GM12865 (cell line): ENCODE results near the gene SPTLC2.
"Not testable (repeated sequence)": the region's sequence is repeated elsewhere in the genome, so short reads cannot be mapped to it uniquely, and the experiment has no call there.

Source experiments
- DNase-seq: peaks from one replicate; pipeline ENCODE4 v3.0.0; 2010; ENCODE audit warnings: low read depth
- H3K4me3 ChIP-seq: 2 replicates; pipeline ENCODE4 v1.5.1; 2011; ENCODE audit warnings: mild to moderate bottlenecking, low read depth, low read length, control low read depth
- TF ChIP-seq, protein P1 (sequence below): IDR thresholded peaks from 2 replicates; pipeline ENCODE4 v1.5.1; 2011; ENCODE audit warnings: low read length, control low read depth, low read depth, inconsistent platforms; ENCODE audit not compliant: insufficient read depth; ENCODE audit errors: missing control alignments

The SPTLC2 gene

GRCh38 chr14:77543637-77544334 lies 72.7 kb downstream of the SPTLC2 start:
- no peak overlapping the region for H3K4me3 ChIP-seq
- TF ChIP-seq, protein P1, sequence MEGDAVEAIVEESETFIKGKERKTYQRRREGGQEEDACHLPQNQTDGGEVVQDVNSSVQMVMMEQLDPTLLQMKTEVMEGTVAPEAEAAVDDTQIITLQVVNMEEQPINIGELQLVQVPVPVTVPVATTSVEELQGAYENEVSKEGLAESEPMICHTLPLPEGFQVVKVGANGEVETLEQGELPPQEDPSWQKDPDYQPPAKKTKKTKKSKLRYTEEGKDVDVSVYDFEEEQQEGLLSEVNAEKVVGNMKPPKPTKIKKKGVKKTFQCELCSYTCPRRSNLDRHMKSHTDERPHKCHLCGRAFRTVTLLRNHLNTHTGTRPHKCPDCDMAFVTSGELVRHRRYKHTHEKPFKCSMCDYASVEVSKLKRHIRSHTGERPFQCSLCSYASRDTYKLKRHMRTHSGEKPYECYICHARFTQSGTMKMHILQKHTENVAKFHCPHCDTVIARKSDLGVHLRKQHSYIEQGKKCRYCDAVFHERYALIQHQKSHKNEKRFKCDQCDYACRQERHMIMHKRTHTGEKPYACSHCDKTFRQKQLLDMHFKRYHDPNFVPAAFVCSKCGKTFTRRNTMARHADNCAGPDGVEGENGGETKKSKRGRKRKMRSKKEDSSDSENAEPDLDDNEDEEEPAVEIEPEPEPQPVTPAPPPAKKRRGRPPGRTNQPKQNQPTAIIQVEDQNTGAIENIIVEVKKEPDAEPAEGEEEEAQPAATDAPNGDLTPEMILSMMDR = no peak
- DNase-seq = no peak

DNA sequence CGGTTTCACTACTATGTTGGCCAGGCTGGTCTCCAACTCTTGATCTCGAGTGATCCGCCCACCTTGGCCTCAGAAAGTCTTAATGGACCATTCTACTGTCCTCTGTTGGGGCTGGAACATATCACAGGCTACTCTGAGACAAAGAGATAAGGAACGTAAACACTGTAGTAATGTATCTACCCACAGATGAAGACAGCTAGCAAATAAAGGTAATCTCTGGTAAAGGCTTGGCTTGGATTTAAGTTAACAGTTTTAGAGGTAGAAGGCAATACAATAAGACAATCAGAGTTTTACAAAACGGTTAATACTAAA lies 73.2 kb downstream of the SPTLC2 start:
- no peak for DNase-seq
- TF ChIP-seq, protein P1 = no peak
- no peak overlapping the region for H3K4me3 ChIP-seq

- DNase-seq = no peak
- TF ChIP-seq, protein P1 = no peak
- H3K4me3 ChIP-seq = no peak overlapping the region
Measured at GRCh38 chr14:77542421-77543239, 73.8 kb downstream of the SPTLC2 start.

DNA sequence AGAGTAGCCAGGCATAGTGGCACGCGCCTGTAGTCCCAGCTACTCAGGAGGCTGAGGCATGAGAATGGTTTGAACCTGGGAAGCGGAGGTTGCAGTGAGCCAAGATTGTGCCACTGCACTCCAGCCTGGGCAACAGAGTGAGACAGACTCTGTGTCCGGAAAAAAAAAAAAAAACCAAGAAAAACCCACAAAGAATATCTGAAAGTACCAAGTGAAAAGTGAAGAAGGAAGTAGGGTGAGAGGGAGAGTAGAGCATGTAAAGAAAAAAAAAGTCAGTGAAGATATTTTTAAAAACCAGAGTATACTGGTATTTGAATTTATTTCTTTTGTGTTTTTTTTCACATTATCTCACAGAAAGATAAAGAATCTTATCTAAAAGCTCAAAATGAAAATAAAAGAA lies 74.5 kb downstream of the SPTLC2 start:
- DNase-seq = no peak
- H3K4me3 ChIP-seq = no peak overlapping the region
- TF ChIP-seq, protein P1 = no peak

- not testable (repeated sequence) for DNase-seq
Measured at GRCh38 chr14:77536951-77537350, 79.5 kb downstream of the SPTLC2 start.

DNA sequence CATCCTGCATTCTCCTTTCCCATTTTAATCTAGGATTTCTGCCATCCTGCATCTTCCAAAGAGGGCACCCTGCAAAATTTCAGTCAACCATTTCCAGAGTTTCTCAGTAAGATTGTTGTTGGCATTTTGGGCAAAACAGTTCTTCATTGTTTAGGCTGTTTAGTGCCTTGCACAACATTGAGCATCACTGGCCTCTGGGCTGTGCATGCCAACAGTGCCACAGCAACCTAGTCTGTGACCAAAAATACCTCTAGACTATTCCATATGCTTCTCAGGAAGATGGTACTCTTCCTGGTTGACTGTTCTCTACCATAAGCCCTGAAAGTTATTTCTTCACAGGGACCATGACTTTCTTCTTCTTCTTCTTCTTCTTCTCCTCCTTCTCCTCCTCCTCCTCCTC lies 85.4 kb downstream of the SPTLC2 start:
- TF ChIP-seq, protein P1 = no peak

More at GRCh38 chr14:77536951-77537350, 79.5 kb downstream of the SPTLC2 start:
- H3K4me3 ChIP-seq = not testable (repeated sequence)

DNA sequence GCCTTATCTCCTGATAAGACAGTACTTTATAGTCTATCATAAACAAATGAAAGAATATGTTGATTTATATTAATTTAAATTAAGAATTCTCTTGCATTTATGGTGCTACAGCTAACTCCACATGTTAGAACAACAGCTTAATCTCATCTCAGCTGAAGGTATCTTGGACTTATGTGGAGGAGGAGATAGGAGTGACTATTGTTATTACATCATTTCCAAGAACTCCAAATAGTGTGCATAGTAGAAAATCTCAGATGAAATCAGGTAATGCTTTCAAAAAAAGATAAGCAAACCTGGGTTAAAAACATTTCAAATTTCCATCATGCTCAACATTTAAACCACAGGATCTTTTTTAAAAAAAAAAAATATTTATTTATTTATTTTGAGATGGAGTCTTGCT lies 86.5 kb downstream of the SPTLC2 start:
- TF ChIP-seq, protein P1 = no peak
- DNase-seq = no peak
- H3K4me3 ChIP-seq = no peak overlapping the region

More for the DNA sequence above, 85.4 kb downstream of the SPTLC2 start:
- no peak for DNase-seq
- H3K4me3 ChIP-seq = no peak overlapping the region
